ENCODE results near the gene NFATC2.
A peak's percentile ranks its signal among the peaks of the same experiment; 100 is the strongest.

NFATC2 gene

DNA sequence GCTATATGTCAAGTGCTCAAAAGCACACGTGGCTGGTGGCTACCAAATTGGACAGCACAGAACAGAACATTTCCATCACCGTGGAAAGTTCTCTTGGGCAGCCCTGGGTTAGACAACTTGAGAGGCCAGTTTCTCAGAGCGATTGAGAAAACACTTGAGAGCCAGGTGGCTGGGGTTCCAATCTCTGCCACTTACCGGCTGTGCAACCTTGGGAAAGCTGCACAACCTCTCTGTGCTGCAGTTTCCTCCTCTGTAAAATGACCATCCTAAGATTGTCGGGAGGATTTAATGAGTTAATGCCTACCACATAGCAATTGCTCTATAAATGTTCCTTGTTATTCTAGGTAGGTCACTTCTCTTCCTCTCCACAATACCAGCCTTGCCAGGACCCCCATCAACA is 25.1 kb upstream of the NFATC2 start:
- Histone ChIP-seq H3K9me3 (ENCODE audit: insufficient read depth, low read depth, low read length) (no peaks in the 10 kb centered on the region), H3K9ac (ENCODE audit: low read depth, low read length) (no peak overlapping the region), H3K36me3 (ENCODE audit: insufficient read depth, low read length) (no peaks in the 10 kb centered on the region), H3K27ac (ENCODE audit: low read depth, low read length) (no peak overlapping the region), H3K4me3 (ENCODE audit: low read length) (no peak overlapping the region), H3K27me3 (ENCODE audit: insufficient read depth, low read length) (peaks cover 24% of the 10 kb centered on the region), H3K4me1 (ENCODE audit: insufficient read depth, low read length) (peaks cover 6% of the 10 kb centered on the region; the same call in 1 of the 2 replicates)
- 94% methylated on average over 5 of the region's 5 CpGs for WGBS

DNA sequence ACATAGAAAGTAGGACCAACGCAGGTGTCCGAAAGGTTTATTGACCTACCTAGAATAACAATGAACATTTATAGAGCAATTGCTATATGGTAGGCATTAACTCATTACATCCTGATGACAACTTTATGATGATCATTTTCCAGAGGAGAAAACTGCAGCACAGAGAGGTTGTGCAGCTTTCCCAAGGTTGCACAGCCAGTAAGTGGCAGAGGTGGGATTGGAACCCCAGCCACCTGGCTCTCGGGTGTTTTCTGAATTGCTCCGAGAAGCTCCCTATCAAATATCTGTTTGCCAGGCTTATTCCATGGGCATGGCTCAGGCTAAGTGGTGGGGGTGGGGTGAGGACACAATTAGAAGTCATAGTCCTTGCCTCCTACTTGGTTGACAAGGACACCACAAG is 24.1 kb upstream of the NFATC2 start:
- Histone ChIP-seq H3K36me3 (ENCODE audit: insufficient read depth, low read length) (no peaks in the 10 kb centered on the region), H3K9me3 (ENCODE audit: insufficient read depth, low read depth, low read length) (no peaks in the 10 kb centered on the region), H3K4me3 (ENCODE audit: low read length) (no peak overlapping the region), H3K27me3 (ENCODE audit: insufficient read depth, low read length) (peaks cover 34% of the 10 kb centered on the region), H3K9ac (ENCODE audit: low read depth, low read length) (no peak overlapping the region), H3K4me1 (ENCODE audit: insufficient read depth, low read length) (peaks cover 6% of the 10 kb centered on the region), H3K27ac (ENCODE audit: low read depth, low read length) (no peak overlapping the region)
- WGBS = 91% methylated on average over 2 of the region's 4 CpGs

DNA sequence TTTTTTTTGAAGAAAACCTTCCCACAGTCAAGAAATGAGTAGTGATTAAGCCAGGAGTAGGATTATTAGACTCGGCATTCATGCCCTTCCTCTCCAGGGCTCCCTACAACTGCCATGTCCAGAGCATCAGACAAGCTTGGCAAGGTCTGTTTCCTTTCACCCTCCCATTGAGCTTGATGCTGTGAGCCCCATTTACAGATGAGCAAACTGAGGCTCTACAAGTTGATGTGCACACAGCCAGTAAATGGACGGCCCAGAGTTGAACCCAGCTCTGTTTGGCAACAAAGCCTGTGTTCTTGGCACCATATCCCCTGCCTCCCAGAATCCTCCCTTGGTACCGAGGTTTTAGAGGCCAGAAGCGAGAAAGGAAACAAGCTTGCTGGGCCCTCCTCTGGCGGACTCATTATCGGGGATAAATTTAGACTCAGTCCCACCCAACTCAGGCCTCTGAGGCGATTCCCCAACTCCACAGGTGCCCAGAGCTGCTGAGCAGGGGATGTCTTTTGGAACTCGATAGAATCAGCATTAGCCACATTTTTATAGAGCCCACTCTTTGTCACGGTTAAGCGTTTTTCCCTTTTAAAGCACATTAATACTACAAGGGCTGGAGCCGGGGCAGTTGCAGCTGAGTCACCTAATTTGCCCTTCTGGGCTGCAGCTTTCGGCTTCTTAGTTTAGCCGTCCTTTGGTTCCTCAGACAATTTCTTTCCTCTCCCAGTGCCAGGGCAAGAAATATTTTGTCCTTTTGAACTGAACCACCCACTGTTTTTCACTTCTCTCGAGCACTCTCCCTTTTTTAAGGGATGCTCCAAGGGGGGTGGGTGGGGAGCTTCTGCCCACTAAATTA is 23.0 kb upstream of the NFATC2 start:
- H3K36me3 ChIP-seq (ENCODE audit: insufficient read depth, low read length) = no peaks in the 10 kb centered on the region
- no peak overlapping the region for H3K4me3 ChIP-seq (ENCODE audit: low read length)
- peaks cover 45% of the 10 kb centered on the region for H3K27me3 ChIP-seq (ENCODE audit: insufficient read depth, low read length)
- H3K27ac ChIP-seq (ENCODE audit: low read depth, low read length) = no peak overlapping the region
- no peak overlapping the region for H3K9ac ChIP-seq (ENCODE audit: low read depth, low read length)
- 78% methylated on average over 13 of the region's 14 CpGs for WGBS
- no peaks in the 10 kb centered on the region for H3K9me3 ChIP-seq (ENCODE audit: insufficient read depth, low read depth, low read length)
- peaks cover 8% of the 10 kb centered on the region for H3K4me1 ChIP-seq (ENCODE audit: insufficient read depth, low read length)

DNA sequence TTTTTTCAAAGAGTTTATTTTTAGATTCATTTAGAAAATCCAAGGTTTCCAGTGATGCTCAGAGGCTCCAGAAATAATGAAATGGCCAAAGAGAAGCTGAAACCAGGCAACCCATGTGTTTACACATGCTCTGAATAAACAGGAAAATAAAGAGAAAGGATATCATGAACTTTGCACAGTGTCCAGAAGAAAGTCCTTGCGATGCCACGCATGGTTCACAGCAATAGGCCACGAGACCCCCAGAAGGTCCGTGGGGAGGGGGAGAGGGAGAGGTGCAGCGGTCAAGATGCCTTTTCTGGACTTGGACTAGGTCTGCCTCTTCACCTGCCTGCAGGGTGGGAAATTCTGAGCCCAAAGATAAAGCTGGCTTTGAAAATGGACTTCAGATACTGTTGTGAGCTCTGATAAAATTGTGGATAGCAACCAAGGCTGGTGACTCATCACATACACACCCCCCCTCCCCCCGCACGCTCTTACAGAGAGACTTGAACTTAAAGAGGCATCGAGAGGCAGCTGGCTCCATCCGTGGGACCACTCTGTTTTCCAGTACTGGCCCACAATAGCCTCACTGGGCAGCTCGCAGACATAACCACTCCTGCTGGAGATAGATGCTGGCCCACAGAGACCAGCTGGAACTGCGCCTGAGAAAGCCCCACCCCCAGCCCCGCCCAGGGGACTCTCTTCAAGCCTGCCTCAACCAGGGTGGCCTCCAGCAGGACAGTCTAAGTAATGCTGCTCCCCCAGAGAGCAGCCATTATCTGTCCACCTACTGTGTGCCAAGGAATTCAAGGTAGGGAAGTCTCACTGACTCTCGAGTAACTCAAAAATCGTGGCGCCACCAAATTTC is 21.2 kb upstream of the NFATC2 start:
- Histone ChIP-seq H3K4me1 (ENCODE audit: insufficient read depth, low read length) (peaks cover 10% of the 10 kb centered on the region), H3K9ac (ENCODE audit: low read depth, low read length) (no peak overlapping the region), H3K4me3 (ENCODE audit: low read length) (no peak overlapping the region), H3K36me3 (ENCODE audit: insufficient read depth, low read length) (no peaks in the 10 kb centered on the region), H3K9me3 (ENCODE audit: insufficient read depth, low read depth, low read length) (no peaks in the 10 kb centered on the region), H3K27ac (ENCODE audit: low read depth, low read length) (no peak overlapping the region), H3K27me3 (ENCODE audit: insufficient read depth, low read length) (peaks cover 63% of the 10 kb centered on the region)
- 36% methylated on average over 15 of the region's 15 CpGs for WGBS

DNA sequence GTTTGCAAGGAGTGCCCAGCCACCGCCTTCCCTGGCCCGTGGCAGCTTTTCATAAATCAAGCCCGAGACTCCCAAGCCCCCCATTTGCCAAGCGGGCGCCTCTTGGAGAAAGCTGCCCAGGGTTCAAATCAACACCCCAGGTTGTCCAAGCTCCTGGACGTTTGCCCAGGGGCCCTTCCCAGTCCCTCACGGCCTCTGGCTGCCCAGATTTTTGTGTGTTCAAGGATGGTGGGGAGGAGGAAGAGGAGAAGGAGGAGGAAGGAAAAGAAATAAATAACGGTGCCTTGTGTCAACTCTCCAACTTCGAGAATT is 20.6 kb upstream of the NFATC2 start:
- H3K27ac ChIP-seq (ENCODE audit: low read depth, low read length) = no peak overlapping the region
- WGBS = 9% methylated on average over 9 of the region's 9 CpGs
- H3K4me1 ChIP-seq (ENCODE audit: insufficient read depth, low read length) = peaks cover 10% of the 10 kb centered on the region
- H3K9me3 ChIP-seq (ENCODE audit: insufficient read depth, low read depth, low read length) = no peaks in the 10 kb centered on the region
- H3K4me3 ChIP-seq (ENCODE audit: low read length) = peak overlapping the region; percentile 64
- no peak overlapping the region for H3K9ac ChIP-seq (ENCODE audit: low read depth, low read length)
- H3K36me3 ChIP-seq (ENCODE audit: insufficient read depth, low read length) = no peaks in the 10 kb centered on the region
- peaks cover 64% of the 10 kb centered on the region for H3K27me3 ChIP-seq (ENCODE audit: insufficient read depth, low read length)

DNA sequence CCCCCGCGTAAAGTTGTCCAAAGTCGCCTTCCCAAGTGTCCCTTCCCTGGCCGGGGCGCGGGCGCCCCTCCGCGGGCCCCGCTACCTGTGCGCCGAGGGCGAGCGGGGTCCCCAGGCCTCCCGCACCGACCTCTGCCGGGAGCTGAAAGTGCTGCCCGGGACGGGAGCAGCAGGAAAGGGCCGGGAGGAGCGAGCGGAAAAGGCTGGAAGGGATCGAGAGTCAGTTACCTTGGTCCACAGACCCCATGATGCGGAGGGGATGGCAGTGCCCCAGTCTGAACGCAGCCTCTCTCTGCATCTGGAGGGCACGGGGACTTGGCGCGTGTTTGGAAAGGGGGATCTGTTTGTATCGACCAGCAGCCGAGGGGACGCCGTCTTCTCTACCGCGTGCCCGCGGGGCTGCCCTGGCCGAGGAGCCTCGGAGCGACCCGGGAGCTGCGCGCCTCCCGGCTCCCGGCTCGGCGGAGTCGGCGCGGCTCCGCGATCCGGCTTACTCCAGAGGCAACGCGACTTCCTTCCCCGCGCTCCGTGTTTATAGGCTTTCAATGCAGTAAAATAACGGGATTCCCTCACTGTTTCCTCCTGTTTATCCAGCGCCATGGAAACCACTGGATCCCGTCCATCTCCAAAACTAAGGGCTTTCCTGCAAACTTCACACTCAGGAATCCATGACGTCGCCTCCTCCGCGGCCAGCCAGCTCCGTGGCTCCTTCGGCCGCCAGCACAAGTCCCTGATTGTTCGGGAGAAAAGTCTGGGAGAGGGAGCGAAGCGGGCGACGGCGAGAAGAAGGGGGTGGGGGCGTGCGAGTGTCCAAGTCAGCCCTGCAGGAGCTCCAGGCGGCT is 20.0 kb upstream of the NFATC2 start:
- Histone ChIP-seq H3K27ac (ENCODE audit: low read depth, low read length) (no peak overlapping the region), H3K9me3 (ENCODE audit: insufficient read depth, low read depth, low read length) (no peaks in the 10 kb centered on the region), H3K27me3 (ENCODE audit: insufficient read depth, low read length) (peaks cover 64% of the 10 kb centered on the region), H3K36me3 (ENCODE audit: insufficient read depth, low read length) (no peaks in the 10 kb centered on the region), H3K9ac (ENCODE audit: low read depth, low read length) (peak overlapping the region; percentile 18; the same call in 1 of the 2 replicates), H3K4me1 (ENCODE audit: insufficient read depth, low read length) (peaks cover 10% of the 10 kb centered on the region), H3K4me3 (ENCODE audit: low read length) (peak overlapping the region; percentile 64)
- under 1% methylated on average over 76 of the region's 76 CpGs for WGBS

DNA sequence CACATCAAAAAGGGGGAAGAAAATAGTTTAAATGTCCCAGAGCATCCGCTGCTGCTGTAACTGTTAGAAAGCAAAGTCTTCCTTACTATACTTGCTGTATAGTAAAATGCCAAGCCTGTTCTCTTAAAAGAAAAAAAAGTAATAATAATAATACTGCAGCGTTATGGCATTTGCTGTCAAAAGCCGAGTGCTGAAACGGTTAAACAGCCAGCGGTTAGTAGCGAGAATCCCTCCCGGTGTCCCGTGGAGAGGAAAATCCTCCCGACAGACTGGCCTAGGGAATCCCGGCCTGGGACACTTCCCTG is 19.5 kb upstream of the NFATC2 start:
- peaks cover 64% of the 10 kb centered on the region for H3K27me3 ChIP-seq (ENCODE audit: insufficient read depth, low read length)
- no peak overlapping the region for H3K27ac ChIP-seq (ENCODE audit: low read depth, low read length)
- no peaks in the 10 kb centered on the region for H3K9me3 ChIP-seq (ENCODE audit: insufficient read depth, low read depth, low read length)
- H3K9ac ChIP-seq (ENCODE audit: low read depth, low read length) = peak overlapping the region; percentile 18; the same call in 1 of the 2 replicates
- peaks cover 10% of the 10 kb centered on the region for H3K4me1 ChIP-seq (ENCODE audit: insufficient read depth, low read length)
- H3K4me3 ChIP-seq (ENCODE audit: low read length) = peak overlapping the region; percentile 64
- WGBS = under 1% methylated on average over 9 of the region's 10 CpGs
- H3K36me3 ChIP-seq (ENCODE audit: insufficient read depth, low read length) = no peaks in the 10 kb centered on the region

DNA sequence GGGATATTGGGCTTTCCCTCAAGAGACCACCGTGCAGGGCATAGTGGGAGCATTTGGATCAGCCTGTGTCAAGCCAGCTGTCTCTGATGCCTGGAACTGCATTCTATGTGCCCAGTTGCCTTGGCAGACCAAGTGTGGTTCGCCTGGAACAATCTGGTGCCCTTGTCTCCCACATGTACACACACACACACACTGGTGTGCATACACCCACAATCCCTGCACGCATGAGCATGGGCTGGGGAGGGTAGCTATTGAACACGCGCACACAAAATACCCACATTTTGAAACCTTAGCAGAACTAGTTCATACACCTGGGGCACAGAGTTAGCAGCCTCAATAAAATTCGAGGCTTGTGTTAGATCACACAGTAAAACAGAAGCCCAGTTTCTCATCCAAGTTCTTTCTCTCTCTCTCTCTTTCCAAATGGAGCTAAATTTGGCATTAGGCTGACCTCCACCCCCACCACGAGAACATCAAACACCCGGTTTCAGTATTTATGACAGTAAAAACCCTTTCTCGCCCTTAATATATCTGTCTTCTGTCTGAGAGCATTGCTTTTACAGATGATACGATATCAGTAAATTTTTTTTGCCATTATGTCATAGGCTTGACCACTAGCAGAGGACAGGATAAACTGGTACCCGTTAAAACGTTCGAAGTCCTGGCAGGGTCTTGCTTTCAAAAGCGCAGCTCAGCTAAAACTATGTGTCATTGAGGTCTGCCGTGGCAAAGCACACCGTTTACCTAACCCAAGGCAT is 18.2 kb upstream of the NFATC2 start:
- Histone ChIP-seq H3K36me3 (ENCODE audit: insufficient read depth, low read length) (no peaks in the 10 kb centered on the region), H3K9me3 (ENCODE audit: insufficient read depth, low read depth, low read length) (no peaks in the 10 kb centered on the region), H3K4me1 (ENCODE audit: insufficient read depth, low read length) (peaks cover 10% of the 10 kb centered on the region), H3K4me3 (ENCODE audit: low read length) (no peak overlapping the region), H3K27ac (ENCODE audit: low read depth, low read length) (no peak overlapping the region), H3K9ac (ENCODE audit: low read depth, low read length) (no peak overlapping the region), H3K27me3 (ENCODE audit: insufficient read depth, low read length) (peaks cover 64% of the 10 kb centered on the region)
- 64% methylated on average over 15 of the region's 16 CpGs for WGBS

DNA sequence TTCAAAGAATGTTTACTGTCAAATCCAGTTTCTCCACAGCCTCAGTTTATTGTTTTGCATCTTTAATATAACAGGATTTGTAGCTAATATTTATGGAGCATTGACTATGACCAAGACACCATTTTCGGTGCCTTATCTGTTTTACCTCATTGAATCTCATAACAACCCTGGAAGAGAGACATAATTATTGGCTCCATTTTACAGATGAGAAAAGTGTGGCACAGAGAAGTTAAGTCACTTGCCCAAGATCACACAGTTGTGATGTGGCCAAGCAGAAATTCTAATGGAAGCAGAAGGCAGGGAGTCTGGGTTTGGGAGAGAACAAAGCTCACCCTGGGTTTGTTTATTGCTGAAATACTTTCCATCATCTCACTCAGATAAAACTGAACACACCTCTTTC is 17.5 kb upstream of the NFATC2 start:
- no peaks in the 10 kb centered on the region for H3K9me3 ChIP-seq (ENCODE audit: insufficient read depth, low read depth, low read length)
- H3K36me3 ChIP-seq (ENCODE audit: insufficient read depth, low read length) = no peaks in the 10 kb centered on the region
- peaks cover 10% of the 10 kb centered on the region for H3K4me1 ChIP-seq (ENCODE audit: insufficient read depth, low read length)
- no peak overlapping the region for H3K9ac ChIP-seq (ENCODE audit: low read depth, low read length)
- H3K27me3 ChIP-seq (ENCODE audit: insufficient read depth, low read length) = peaks cover 64% of the 10 kb centered on the region
- WGBS = no CpG with 5 or more reads among the region's 1 CpG
- H3K4me3 ChIP-seq (ENCODE audit: low read length) = no peak overlapping the region
- H3K27ac ChIP-seq (ENCODE audit: low read depth, low read length) = no peak overlapping the region

DNA sequence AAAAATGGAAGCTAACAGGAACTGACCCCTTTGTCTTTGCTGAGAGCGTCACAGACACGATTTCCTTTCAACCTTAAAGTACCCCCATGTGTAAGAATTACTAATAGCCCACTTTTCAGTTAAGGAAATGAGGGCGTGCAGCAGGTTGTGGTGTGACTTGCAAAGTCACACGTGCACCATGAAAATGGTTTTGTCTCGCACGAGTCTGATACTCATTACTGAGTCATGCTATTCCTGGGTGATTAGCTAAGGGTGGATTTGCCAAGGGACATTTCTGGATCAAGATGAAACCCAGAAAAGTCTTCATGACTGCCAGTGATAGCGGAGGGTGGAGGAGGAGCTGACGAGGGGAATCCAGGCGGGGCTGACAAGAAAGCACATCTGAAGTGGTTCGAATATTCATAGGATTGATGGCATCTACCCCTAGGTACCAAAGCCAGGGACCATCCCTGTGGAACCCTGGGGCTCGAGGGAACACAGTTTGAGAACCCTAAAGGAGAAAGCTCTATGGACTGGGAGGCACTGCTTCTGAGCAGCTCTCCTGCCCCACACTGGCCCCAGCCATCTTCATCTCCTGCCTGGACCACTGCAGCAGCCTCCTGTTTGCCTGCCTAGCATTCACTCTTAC is 12.1 kb upstream of the NFATC2 start:
- Histone ChIP-seq H3K4me3 (ENCODE audit: low read length) (no peak overlapping the region), H3K9me3 (ENCODE audit: insufficient read depth, low read depth, low read length) (no peaks in the 10 kb centered on the region), H3K36me3 (ENCODE audit: insufficient read depth, low read length) (no peaks in the 10 kb centered on the region), H3K9ac (ENCODE audit: low read depth, low read length) (no peak overlapping the region), H3K27ac (ENCODE audit: low read depth, low read length) (no peak overlapping the region), H3K4me1 (ENCODE audit: insufficient read depth, low read length) (no peaks in the 10 kb centered on the region), H3K27me3 (ENCODE audit: insufficient read depth, low read length) (peaks cover 10% of the 10 kb centered on the region)
- WGBS = 89% methylated on average over 11 of the region's 11 CpGs
